Transverse colon (tissue), 4 donors: ENCODE measurements around the gene ELN. TPM values are rescaled to one million over a fixed set of nuclear protein-coding genes. Genes with fewer than 3 reads are reported as not detected.
"Not testable (repeated sequence)": the region's sequence is repeated elsewhere in the genome, so short reads cannot be mapped to it uniquely, and the experiment has no call there.

Source experiments
- DNase-seq: peaks from one replicate; pipeline ENCODE4 v3.0.0-alpha.2; 2019
- H3K27ac ChIP-seq, 4 donors: fragments of 200-600 bp; sonication (generic); 2 replicates each; pipeline ENCODE4 v1.5.1; 2016 to 2018; ENCODE audit warnings: inconsistent platforms in 4 of 4
- H3K27me3 ChIP-seq: fragments of 200-600 bp; sonication (generic); 2 replicates; pipeline ENCODE4 v1.5.1; 2017; ENCODE audit warnings: inconsistent platforms
- H3K36me3 ChIP-seq, 4 donors: fragments of 200-600 bp; sonication (generic); 2 replicates each; pipeline ENCODE4 v1.5.1; 2017 to 2019; ENCODE audit warnings: inconsistent platforms in 4 of 4
- H3K4me1 ChIP-seq, 4 donors: fragments of 200-600 bp; sonication (generic); 2 replicates each; pipeline ENCODE4 v1.5.1; 2017 to 2020; ENCODE audit warnings: inconsistent platforms in 4 of 4
- H3K4me3 ChIP-seq, 4 donors: fragments of 200-600 bp; sonication (generic); 1 replicate in 1 of 4; 2 replicates in 3 of 4; pipeline versions ENCODE4 v1.5.1 to v1.6.1; 2017 to 2019; ENCODE audit warnings: inconsistent platforms in 4 of 4
- H3K9me3 ChIP-seq, 2 donors: fragments of 200-600 bp; sonication (generic); 2 replicates each; pipeline ENCODE4 v1.5.1; 2017 to 2019; ENCODE audit warnings: inconsistent platforms in 2 of 2
- CTCF ChIP-seq, 5 experiments: fragments of 200-600 bp in 3 of 5; fragments of 450-650 bp in 2 of 5; sonication (generic) in 3 of 5; IDR thresholded peaks; 1 replicate in 2 of 5; 2 replicates in 3 of 5; pipeline ENCODE4 v1.5.1; 2016 to 2017; ENCODE audit warnings: antibody characterized with exemption in 5 of 5, inconsistent platforms in 3 of 5, mild to moderate bottlenecking in 2 of 5, moderate library complexity in 1 of 5
- EP300 ChIP-seq: sonication (generic); formaldehyde crosslinking; IDR thresholded peaks from one replicate; pipeline ENCODE4 v1.6.1; 2017; ENCODE audit warnings: antibody characterized with exemption, low read depth
- POLR2A ChIP-seq: fragments of 450-650 bp; IDR thresholded peaks from one replicate; pipeline ENCODE4 v1.6.1; 2016; ENCODE audit warnings: antibody characterized with exemption, mild to moderate bottlenecking, moderate library complexity
- POLR2AphosphoS5 ChIP-seq, 3 donors: sonication (generic); formaldehyde crosslinking; IDR thresholded peaks; one replicate each; pipeline ENCODE4 v1.6.1; 2016; ENCODE audit warnings: antibody characterized with exemption in 3 of 3
- WGBS, 2 donors: methylation state at CpG; one replicate each; pipeline ENCODE4 v1.1.5; 2018; ENCODE audit warnings: low coverage in 1 of 2; 5-methylcytosine and 5-hydroxymethylcytosine counted together
- in situ Hi-C, 4 donors: fragments of 200-750 bp; cut with MboI; loops; one replicate each; pipeline versions ENCODE4 v1.15.0 to v1.15.1; 2017; ENCODE audit warnings: low sequenced_read_pairs in 3 of 4, low pct_ligation_motif_present in 1 of 4, low pct_unique_long_range_greater_than_20kb in 1 of 4
- intact Hi-C: fragments of 100-400 bp; cut with DNase I; formaldehyde crosslinking; loops from one replicate; pipeline ENCODE4 v1.15.1; 2023; ENCODE audit warnings: low total_unique reads
- total RNA-seq, 4 donors: library from RNA; depleted of rRNA; stranded (reverse); fragments of >200 nt; gene quantifications; one replicate each; pipeline ENCODE4 v1.1.0, GENCODE V29; 2016

ELN gene
- total RNA-seq, 4 donors from 2014 or later = 8.4 to 147 (median 25.8) TPM

- no peak overlapping the region for H3K27ac ChIP-seq
- H3K27me3 ChIP-seq = no peaks in the 10 kb centered on the region
- H3K4me3 ChIP-seq = no peak overlapping the region
- no peaks in the 10 kb centered on the region for H3K9me3 ChIP-seq
- no peaks in the 10 kb centered on the region for H3K36me3 ChIP-seq
- DNase-seq = no peak
- TF ChIP-seq EP300 = no peak
- no peak for TF ChIP-seq POLR2A
- TF ChIP-seq POLR2AphosphoS5 (IDR thresholded peaks at IDR 0.05) = no peak
- TF ChIP-seq CTCF (IDR thresholded peaks at IDR 0.05) = no peak
- peaks cover 3 to 19% (median 11%) of the 10 kb centered on the region in 4 donors for H3K4me1 ChIP-seq
- in situ Hi-C loops = loop anchor here in 1 of 4 donors (25.0 kb wide), 1 partner anchor 123 kb away; no protein-coding TSS in a partner anchor
- intact Hi-C loops = no loop called here
- WGBS, 2 donors = 69% methylated on average over 16 of the region's 16 CpGs; no CpG with 5 or more reads in 1 of the 2 donors
Measured at GRCh38 chr7:74010407-74010806, 17.6 kb upstream of the ELN start.

GRCh38 chr7:74011421-74011820 is 16.6 kb upstream of the ELN start:
- in situ Hi-C loops = loop anchor here in 1 of 4 donors (25.0 kb wide), 1 partner anchor 124 kb away; no protein-coding TSS in a partner anchor
- H3K9me3 ChIP-seq, H3K4me3 ChIP-seq, H3K27ac ChIP-seq, H3K27me3 ChIP-seq, DNase-seq, H3K36me3 ChIP-seq, intact Hi-C loops: not testable (repeated sequence)
- peaks cover 3 to 17% (median 8%) of the 10 kb centered on the region in 4 donors for H3K4me1 ChIP-seq
- 82 to 91% methylated on average over 1 to 4 of the region's 4 CpGs for WGBS, 2 donors

GRCh38 chr7:74012842-74013249 is 15.1 kb upstream of the ELN start:
- DNase-seq = no peak

GRCh38 chr7:74013539-74014272 is 14.3 kb upstream of the ELN start:
- H3K9me3 ChIP-seq = no peaks in the 10 kb centered on the region
- no peak for DNase-seq
- intact Hi-C loops = no loop called here
- no peak overlapping the region for H3K4me3 ChIP-seq
- 65% methylated on average over 9 of the region's 16 CpGs; no CpG with 5 or more reads in 1 of the 2 donors for WGBS, 2 donors
- no peaks in the 10 kb centered on the region for H3K36me3 ChIP-seq
- no peak overlapping the region for H3K27ac ChIP-seq
- in situ Hi-C loops = loop anchor here in 1 of 4 donors (25.0 kb wide), 1 partner anchor 126 kb away; no protein-coding TSS in a partner anchor
- no peaks in the 10 kb centered on the region for H3K27me3 ChIP-seq
- peaks cover 0 to 10% (median 3%) of the 10 kb centered on the region in 4 donors for H3K4me1 ChIP-seq
- TF ChIP-seq CTCF (IDR thresholded peaks at IDR 0.05) = no peak
- no peak for TF ChIP-seq POLR2A
- no peak for TF ChIP-seq EP300
- TF ChIP-seq POLR2AphosphoS5 (IDR thresholded peaks at IDR 0.05) = no peak

More at GRCh38 chr7:74012842-74013249, 15.1 kb upstream of the ELN start:
- no peaks in the 10 kb centered on the region for H3K9me3 ChIP-seq
- WGBS, 2 donors = 49% methylated on average over 13 of the region's 13 CpGs; no CpG with 5 or more reads in 1 of the 2 donors
- in situ Hi-C loops = loop anchor here in 1 of 4 donors (25.0 kb wide), 1 partner anchor 126 kb away; no protein-coding TSS in a partner anchor
- H3K36me3 ChIP-seq = no peaks in the 10 kb centered on the region
- TF ChIP-seq EP300 (no peak), POLR2A (no peak)
- no peak overlapping the region for H3K4me3 ChIP-seq
- no peak overlapping the region for H3K27ac ChIP-seq
- H3K27me3 ChIP-seq = no peaks in the 10 kb centered on the region
- intact Hi-C loops = no loop called here
- peaks cover 0 to 10% (median 3%) of the 10 kb centered on the region in 4 donors for H3K4me1 ChIP-seq

GRCh38 chr7:74014931-74015330 is 13.0 kb upstream of the ELN start:
- H3K36me3 ChIP-seq = no peaks in the 10 kb centered on the region
- H3K27ac ChIP-seq = no peak overlapping the region
- 82 to 92% methylated on average over 4 to 6 of the region's 6 CpGs for WGBS, 2 donors
- DNase-seq = no peak
- peaks cover 0 to 10% (median 3%) of the 10 kb centered on the region in 4 donors for H3K4me1 ChIP-seq
- TF ChIP-seq POLR2A (no peak), CTCF (IDR thresholded peaks at IDR 0.05) (no peak), POLR2AphosphoS5 (IDR thresholded peaks at IDR 0.05) (no peak), EP300 (no peak)
- H3K27me3 ChIP-seq = no peaks in the 10 kb centered on the region
- intact Hi-C loops = no loop called here
- H3K4me3 ChIP-seq = no peak overlapping the region
- H3K9me3 ChIP-seq = no peaks in the 10 kb centered on the region
- in situ Hi-C loops = loop anchor here in 1 of 4 donors (25.0 kb wide), 1 partner anchor 128 kb away; no protein-coding TSS in a partner anchor
